Kidney epithelial cell (primary cell): ENCODE data around the gene RRP12. TPM values are rescaled to one million over a fixed set of nuclear protein-coding genes. Genes with fewer than 3 reads are reported as not detected.
A peak's percentile ranks its signal among the peaks of the same experiment; 100 is the strongest.

Experiments used
- DNase-seq: peaks from one replicate; pipeline ENCODE4 v3.0.0-alpha.2; 2010; ENCODE audit warnings: low read depth
- H3K27me3 ChIP-seq: 2 replicates; pipeline ENCODE4 v1.6.0; 2011; ENCODE audit warnings: low read length; ENCODE audit not compliant: control insufficient read depth, insufficient read depth
- H3K36me3 ChIP-seq: 2 replicates; pipeline ENCODE4 v1.5.1; 2011; ENCODE audit warnings: low read length; ENCODE audit not compliant: control insufficient read depth, insufficient read depth
- H3K4me3 ChIP-seq: 2 replicates; pipeline ENCODE4 v1.5.1; 2011; ENCODE audit warnings: low read depth, mild to moderate bottlenecking, control low read depth, low read length
- total RNA-seq: library from RNA; depleted of rRNA; stranded (reverse); fragments of >200 nt; gene quantifications from 2 replicates; pipeline ENCODE4 v1.2.3, GENCODE V29; 2015
- TF ChIP-seq, protein P1 (sequence below): IDR thresholded peaks from 2 replicates; pipeline ENCODE4 v1.5.1; 2011; ENCODE audit warnings: mild to moderate bottlenecking, moderate library complexity, low read length, control low read depth, inconsistent platforms; ENCODE audit not compliant: insufficient read depth, poor library complexity, severe bottlenecking

Gene RRP12
- total RNA-seq, 1 donor from 2014 or later, result 42.6 TPM

DNA sequence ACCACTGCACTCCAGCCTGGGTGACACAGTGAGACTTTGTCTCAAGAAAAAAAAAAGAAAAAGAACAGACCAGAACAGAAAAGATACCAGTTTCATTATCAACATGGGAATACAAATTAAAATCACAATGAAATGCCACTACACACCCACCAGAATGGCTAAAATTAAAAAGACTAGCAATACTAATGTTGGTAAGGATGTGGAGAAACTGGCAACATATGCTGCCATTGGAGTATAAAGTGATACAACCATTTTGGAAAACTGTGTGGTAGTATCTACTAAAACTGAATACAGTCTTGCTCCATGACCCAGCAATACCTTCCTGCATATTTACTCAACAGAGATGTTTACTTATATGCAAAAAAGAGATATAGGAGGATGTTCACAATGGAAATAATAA is 2.9 kb upstream of the RRP12 start:
- Histone ChIP-seq H3K36me3 (no peaks in the 10 kb centered on the region), H3K4me3 (no peak overlapping the region), H3K27me3 (no peaks in the 10 kb centered on the region)
- TF ChIP-seq, protein P1, sequence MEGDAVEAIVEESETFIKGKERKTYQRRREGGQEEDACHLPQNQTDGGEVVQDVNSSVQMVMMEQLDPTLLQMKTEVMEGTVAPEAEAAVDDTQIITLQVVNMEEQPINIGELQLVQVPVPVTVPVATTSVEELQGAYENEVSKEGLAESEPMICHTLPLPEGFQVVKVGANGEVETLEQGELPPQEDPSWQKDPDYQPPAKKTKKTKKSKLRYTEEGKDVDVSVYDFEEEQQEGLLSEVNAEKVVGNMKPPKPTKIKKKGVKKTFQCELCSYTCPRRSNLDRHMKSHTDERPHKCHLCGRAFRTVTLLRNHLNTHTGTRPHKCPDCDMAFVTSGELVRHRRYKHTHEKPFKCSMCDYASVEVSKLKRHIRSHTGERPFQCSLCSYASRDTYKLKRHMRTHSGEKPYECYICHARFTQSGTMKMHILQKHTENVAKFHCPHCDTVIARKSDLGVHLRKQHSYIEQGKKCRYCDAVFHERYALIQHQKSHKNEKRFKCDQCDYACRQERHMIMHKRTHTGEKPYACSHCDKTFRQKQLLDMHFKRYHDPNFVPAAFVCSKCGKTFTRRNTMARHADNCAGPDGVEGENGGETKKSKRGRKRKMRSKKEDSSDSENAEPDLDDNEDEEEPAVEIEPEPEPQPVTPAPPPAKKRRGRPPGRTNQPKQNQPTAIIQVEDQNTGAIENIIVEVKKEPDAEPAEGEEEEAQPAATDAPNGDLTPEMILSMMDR, result no peak
- no peak for DNase-seq

- TF ChIP-seq, protein P1, result no peak
- DNase-seq, result no peak
- no peaks in the 10 kb centered on the region for H3K27me3 ChIP-seq
Measured at GRCh38 chr10:97401455-97401919, 347 bp upstream of the RRP12 start.

DNA sequence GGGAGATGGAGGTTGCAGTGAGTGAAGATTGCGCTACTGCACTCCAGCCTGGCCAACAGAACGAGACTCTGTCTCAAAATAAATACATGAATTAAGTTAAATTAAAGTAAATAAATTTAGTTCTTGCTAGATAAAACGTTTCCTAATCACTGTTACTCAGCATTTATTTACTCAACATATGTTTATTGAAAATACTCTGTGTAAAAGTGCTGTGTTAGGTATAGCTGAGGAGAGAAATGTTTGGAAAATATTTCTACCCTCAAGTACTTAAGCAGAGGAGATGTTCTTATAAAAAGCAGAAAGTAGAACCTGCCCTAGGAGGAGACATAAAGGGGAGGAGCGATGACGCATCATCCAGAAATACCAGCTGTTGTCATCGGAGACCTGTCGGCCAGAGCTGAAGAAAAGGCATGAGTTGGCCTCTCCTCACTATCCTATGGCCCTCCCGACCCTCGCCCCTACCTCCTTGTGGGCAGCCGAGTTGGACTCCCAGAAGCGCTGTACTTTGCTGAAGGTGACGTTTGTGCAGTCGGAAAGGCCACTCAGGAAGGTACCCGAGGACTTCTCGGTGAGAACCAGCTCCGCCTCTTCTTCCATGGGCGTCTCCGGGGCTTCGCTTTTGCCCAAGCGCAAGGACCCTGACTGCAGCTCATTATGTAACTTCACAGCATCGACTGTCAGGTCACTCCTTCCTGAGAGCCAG is 1.1 kb downstream of the RRP12 start:
- H3K4me3 ChIP-seq, result peak overlapping the region; percentile 85
- H3K27me3 ChIP-seq, result no peaks in the 10 kb centered on the region
- no peak for DNase-seq
- TF ChIP-seq, protein P1, result no peak
- peaks cover 1% of the 10 kb centered on the region for H3K36me3 ChIP-seq

More at GRCh38 chr10:97401455-97401919, 347 bp upstream of the RRP12 start:
- Histone ChIP-seq H3K36me3 (no peaks in the 10 kb centered on the region), H3K4me3 (peak overlapping the region; percentile 85)

DNA sequence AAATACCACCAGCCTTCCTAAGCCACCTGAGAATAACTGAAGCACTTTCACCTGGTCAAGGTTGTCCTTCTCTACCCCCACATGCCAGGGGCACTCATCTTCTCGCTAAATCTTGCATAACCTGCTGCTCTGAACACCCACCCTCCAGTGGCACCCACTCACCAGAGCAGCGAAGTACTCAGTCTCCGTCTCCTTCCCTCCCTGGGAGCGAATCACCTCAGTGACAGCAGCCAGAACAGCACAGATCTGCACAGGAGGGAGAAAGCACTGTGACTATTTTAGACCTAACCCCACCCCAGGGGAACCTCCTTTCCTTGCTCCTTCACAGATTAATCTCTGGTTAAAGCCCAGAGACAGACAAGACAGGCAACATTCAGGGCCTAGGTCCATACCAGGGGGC is 5.1 kb downstream of the RRP12 start:
- TF ChIP-seq, protein P1, result no peak
- DNase-seq, result no peak
- Histone ChIP-seq H3K4me3 (no peak overlapping the region), H3K27me3 (no peaks in the 10 kb centered on the region), H3K36me3 (peaks cover 1% of the 10 kb centered on the region)

DNA sequence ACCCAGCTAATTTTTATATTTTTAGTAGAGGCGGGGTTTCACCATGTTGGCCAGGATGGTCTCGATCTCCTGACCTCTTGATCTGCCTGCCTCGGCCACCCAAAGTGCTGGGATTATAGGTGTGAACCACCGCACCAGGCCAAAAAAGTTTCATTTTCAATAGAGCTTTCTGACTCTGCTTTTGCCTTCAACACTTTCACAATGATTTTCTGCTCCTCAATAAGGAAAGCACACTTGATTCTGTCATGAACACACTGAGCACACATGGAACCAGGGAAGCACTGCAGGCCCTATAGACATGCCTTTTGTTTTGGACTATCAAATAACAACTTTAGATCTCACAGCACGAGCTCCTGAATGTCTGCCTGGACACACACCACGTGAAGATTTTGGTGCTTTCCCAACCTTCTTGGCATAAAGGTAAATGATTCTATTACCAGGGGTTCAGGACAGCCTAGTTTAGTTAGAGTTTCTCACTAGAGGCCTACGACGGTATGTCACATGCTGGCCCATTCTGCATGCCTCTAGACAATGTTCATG is 8.0 kb downstream of the RRP12 start:
- Histone ChIP-seq H3K4me3 (no peak overlapping the region), H3K27me3 (no peaks in the 10 kb centered on the region), H3K36me3 (peaks cover 1% of the 10 kb centered on the region)
- DNase-seq, result no peak
- TF ChIP-seq, protein P1, result no peak

GRCh38 chr10:97390091-97390490 is 11.0 kb downstream of the RRP12 start:
- DNase-seq, result no peak
- no peaks in the 10 kb centered on the region for H3K27me3 ChIP-seq
- TF ChIP-seq, protein P1, result no peak
- H3K4me3 ChIP-seq, result no peak overlapping the region
- H3K36me3 ChIP-seq, result peaks cover 3% of the 10 kb centered on the region
